Esophagus muscularis mucosa (tissue), 4 donors: ENCODE measurements around the gene RYR2.

ENCODE experiments used
- CTCF ChIP-seq, 3 experiments: fragments of 200-600 bp in 2 of 3; fragments of 450-650 bp in 1 of 3; sonication (generic) in 2 of 3; IDR thresholded peaks; one replicate each; pipeline ENCODE4 v1.5.1; 2017 to 2019; ENCODE audit warnings: antibody characterized with exemption in 3 of 3, mild to moderate bottlenecking in 2 of 3, moderate library complexity in 1 of 3
- EP300 ChIP-seq: sonication (generic); formaldehyde crosslinking; IDR thresholded peaks from one replicate; pipeline ENCODE4 v1.6.1; 2017; ENCODE audit warnings: antibody characterized with exemption
- POLR2A ChIP-seq: fragments of 450-650 bp; IDR thresholded peaks from one replicate; pipeline ENCODE4 v1.6.1; 2017; ENCODE audit warnings: antibody characterized with exemption, moderate library complexity, mild to moderate bottlenecking, low read depth
- POLR2AphosphoS5 ChIP-seq, 2 donors: sonication (generic); formaldehyde crosslinking; IDR thresholded peaks; one replicate each; pipeline ENCODE4 v1.6.1; 2017; ENCODE audit warnings: antibody characterized with exemption in 2 of 2

- TF ChIP-seq CTCF (IDR thresholded peaks at IDR 0.05) (no peak), POLR2A (no peak), POLR2AphosphoS5 (IDR thresholded peaks at IDR 0.05) (no peak), EP300 (no peak)
Observed at GRCh38 chr1:237316352-237316751, 274.4 kb downstream of the RYR2 start.
